Nasal cavity respiratory epithelium epithelial cell of viscerocranial mucosa (primary cell): ENCODE data around the gene CRB3. TPM values are rescaled to one million over a fixed set of nuclear protein-coding genes. Genes with fewer than 3 reads are reported as not detected.

Experiments used
- total RNA-seq: library from RNA; depleted of rRNA; stranded (reverse); fragments of >200 nt; gene quantifications from 2 replicates; pipeline ENCODE4 v1.2.3, GENCODE V29; 2014

CRB3 gene, protein sequence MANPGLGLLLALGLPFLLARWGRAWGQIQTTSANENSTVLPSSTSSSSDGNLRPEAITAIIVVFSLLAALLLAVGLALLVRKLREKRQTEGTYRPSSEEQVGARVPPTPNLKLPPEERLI
- total RNA-seq = 34.7 and 79.3 TPM in 2 replicates

GRCh38 chr19:6464070-6464873 lies at the start of gene CRB3:
Gene CRB3 (plus strand): TSS chr19:6464271. CDS start chr19:6464702, 431 bp downstream.

GRCh38 chr19:6424195-6424938 lies 39.7 kb upstream of the CRB3 start, which contains the start of gene KHSRP:
Gene KHSRP (minus strand): TSS chr19:6424811. CDS start chr19:6424701, 110 bp downstream.

DNA sequence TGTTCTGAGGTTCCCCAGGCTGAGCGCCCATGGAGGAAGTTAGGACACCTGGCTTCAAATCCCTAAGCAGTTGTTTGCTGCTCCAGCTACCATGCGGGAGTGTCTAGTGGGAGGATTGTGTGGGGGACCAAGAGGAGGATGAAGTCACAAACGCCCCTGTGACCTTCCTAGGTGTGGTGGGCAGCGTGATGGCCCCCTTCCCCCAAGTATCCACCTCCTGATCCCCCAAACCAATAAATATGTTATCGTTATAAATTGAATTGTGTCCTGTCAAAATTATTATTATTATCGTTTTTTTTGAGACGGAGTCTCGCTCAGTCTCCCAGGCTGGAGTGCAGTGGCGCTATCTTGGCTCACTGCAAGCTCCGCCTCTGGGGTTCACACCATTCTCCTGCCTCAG lies 30.4 kb upstream of the CRB3 start, which contains the start of gene SLC25A41:
TSS of gene SLC25A41 (minus strand) at position 101 of the 400 bp plus-strand sequence. CDS start at position 31, 70 bp downstream.

DNA sequence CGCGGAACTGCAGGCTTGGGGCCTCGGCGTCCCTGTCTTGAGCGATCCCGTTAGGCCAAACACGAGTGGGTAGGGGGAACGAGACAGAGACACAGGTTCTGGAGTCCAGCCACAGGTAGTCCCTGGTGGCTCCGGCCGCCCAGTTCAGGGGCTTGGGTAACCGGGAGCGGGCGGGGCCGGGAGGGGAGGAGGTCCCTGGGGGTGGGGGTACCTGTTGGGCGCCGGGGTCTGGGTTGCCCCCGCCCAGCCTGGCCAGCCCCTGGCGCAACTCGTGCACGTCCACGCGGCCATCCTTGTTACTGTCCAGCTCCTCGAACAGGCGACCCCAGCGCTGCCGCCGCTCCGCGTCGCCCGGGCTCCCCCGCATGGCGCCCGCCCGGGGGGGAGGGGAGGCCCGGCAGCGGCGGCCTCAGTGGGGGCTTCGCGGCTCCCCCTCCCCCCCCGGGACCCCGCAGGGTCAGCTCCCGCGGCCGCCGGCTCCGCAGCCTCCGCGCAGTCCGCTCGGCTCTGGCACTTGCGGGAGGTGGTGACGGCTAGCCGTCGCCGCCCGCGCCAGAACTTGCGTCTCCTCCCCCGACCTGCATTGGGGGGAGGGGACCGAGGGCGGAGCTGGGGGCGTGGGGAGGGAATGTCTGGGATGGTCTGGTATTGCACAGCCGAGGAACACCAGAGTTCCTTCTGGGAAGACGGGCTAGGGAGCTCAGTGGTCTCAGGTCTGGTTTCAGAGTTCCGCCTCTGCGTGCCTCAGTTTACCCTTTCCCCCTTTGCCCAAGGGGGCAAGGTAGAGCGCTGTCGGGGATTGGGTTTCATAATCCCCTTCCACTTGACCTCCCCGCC lies 4.6 kb upstream of the CRB3 start, which contains the start of gene SLC25A23:
TSS of gene SLC25A23 (minus strand) at position 531 of the 837 bp plus-strand sequence. CDS start at position 367, 164 bp downstream.

DNA sequence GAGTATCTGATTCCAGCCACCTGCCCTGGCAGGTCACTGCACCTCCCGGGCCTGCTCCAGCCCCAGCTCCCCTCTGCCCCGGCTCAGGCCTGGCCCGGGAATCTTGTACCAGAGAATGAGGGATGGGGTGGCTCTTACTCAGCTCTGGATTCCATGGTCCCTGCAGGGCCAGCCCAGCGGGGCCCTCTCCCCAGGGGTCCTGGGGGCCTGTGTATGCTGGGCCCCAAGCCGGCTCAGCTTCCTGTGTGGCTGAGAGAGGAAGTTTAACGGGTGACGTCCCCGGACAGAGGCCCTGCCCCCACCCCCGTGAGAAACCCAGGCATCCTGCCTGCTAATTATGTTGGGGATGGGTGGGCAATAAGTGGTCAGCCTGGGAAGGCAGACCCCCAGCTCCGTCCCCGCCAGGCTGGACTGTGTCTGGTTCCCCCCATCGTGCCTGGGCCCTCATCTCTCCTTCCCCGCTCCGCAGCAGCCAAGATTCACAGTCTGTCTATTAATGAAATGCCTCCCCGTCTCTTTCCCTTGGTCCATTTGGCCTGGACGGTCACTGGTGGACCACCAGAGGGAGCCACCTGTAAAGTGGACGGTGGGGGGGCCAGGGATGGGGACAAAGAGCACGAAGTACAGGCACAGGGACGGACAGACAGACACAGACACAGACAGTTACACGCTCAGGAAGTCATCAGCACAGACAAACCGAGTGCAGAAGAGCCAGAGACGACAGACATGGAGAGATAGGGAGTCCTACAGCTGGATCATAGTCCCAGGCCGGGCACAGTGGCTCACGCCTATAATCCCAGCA lies 17.7 kb downstream of the CRB3 start, which contains the start of gene DENND1C:
TSS of gene DENND1C (minus strand) at position 247 of the 802 bp plus-strand sequence. CDS start at position 155, 92 bp downstream.

DNA sequence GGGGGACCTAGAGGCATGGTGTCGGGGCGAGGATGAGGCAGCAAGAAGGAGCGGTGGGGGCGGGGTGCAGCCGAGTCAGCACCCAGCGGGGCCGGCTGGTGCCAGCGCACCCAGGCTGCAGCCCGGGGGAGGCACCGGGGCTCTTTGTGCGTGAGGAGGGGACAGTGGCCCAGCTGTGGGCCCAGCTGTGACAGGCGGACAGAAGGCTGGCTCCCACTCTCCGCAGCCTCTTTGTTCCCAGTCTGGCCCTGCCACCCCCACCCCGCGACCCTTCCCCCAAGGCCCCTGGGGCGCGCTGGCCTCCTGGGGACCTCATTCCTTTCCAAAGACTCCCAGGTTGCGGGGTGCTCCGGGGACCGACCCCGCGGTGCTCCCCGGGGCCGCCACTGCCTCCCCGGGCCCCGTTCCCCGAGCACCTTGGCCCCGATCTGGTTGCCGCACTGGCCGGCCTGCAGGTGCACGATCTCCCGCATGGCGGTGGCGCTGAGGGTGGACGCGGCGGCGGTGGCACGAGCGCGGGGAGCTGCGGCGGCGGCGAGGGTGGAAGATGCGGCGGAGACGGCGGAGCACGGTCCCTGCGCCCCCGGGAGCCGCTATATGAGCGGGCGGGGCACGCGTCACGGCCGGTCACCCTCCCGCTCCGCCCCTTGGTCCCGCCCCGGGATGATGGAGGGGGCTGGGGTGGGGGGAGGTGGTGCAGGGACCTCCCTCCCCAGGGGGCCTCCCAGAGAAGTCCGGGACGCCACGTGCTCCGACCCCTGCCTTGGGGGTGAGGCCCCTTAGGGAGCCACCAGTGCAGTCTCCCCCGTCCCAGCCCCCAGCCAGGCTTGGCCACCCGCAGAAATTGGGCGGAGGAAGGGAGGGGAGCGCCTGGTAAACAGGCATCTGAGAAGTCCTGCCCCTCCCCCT lies 37.9 kb downstream of the CRB3 start, which contains the start of gene TUBB4A:
TSS of gene TUBB4A (minus strand) at position 570 of the 909 bp plus-strand sequence. CDS start at position 473, 97 bp downstream.

Other genes with a start within 250 kb of the CRB3 start
- 3.8 and 8.4 TPM in 2 replicates for gene MLLT1, start 184.3 kb upstream of the CRB3 start, total RNA-seq
- gene ACER1, start 130.7 kb upstream of the CRB3 start, total RNA-seq = not detected in 2 replicates
- 32.2 and 39.6 TPM in 2 replicates for gene CLPP, start 102.7 kb upstream of the CRB3 start, total RNA-seq
- 11.7 and 35.5 TPM in 2 replicates for gene ALKBH7, start 91.5 kb upstream of the CRB3 start, total RNA-seq
- 0.34 and 2.4 TPM in 2 replicates for gene PSPN, start 88.3 kb upstream of the CRB3 start, total RNA-seq
- 43.4 and 57.8 TPM in 2 replicates for gene GTF2F1, start 71.1 kb upstream of the CRB3 start, total RNA-seq
- gene KHSRP, start 39.5 kb upstream of the CRB3 start, total RNA-seq = 103 and 255 TPM in 2 replicates
- 0.21 TPM in 1 of 2 replicates, not detected in the other for gene SLC25A41, start 30.5 kb upstream of the CRB3 start, total RNA-seq
- 22.2 and 57.9 TPM in 2 replicates for gene SLC25A23, start 4.5 kb upstream of the CRB3 start, total RNA-seq
- under 0.01 and 0.07 TPM in 2 replicates for gene DENND1C, start 17.5 kb downstream of the CRB3 start, total RNA-seq
- gene TUBB4A, start 38.0 kb downstream of the CRB3 start, total RNA-seq = not detected in 2 replicates
- gene TNFSF9, start 66.8 kb downstream of the CRB3 start, total RNA-seq = 1.8 and 4.1 TPM in 2 replicates
- not detected in 2 replicates for gene CD70, start 126.9 kb downstream of the CRB3 start, total RNA-seq
- 0.07 TPM in 1 of 2 replicates, not detected in the other for gene TNFSF14, start 205.9 kb downstream of the CRB3 start, total RNA-seq